GM19239 (cell line): Measurements from ENCODE around the gene MTARC2.

Source experiments
- DNase-seq: peaks from one replicate; pipeline ENCODE4 v3.0.0; 2011; ENCODE audit warnings: low spot score; ENCODE audit not compliant: insufficient read length
- FAIRE-seq: peaks from 2 replicates; lab custom pipeline; 2011; peaks lifted over from hg19 to GRCh38; lab: Jason Lieb, UNC

The MTARC2 gene

DNA sequence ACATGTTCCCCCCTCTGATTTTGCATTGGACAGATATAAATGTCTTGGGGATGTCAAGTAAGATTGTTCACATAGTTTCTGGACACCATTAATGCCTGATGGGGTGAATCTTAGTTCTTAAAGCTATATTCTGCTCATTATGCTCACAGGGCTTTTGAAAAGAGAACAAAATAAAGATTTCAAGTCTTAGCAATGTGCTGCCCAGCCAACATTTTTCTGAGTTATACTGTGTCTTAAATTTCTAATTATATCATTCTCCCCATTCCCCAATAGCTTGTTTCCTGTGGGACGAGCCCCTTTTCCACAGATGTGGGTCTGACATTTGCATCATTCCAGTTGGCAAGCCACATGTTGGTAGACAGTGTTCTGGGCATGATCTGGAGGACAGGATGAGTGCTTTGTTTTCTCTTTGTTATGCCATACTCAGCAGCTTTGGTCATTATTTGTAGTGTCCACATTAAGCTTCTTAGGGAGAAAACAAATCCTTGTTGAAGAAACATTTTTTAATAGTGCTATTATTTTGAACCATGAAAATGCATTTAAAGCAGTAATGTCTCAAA is 71.4 kb downstream of the MTARC2 start:
- no peak for DNase-seq
- no peak for FAIRE-seq

DNA sequence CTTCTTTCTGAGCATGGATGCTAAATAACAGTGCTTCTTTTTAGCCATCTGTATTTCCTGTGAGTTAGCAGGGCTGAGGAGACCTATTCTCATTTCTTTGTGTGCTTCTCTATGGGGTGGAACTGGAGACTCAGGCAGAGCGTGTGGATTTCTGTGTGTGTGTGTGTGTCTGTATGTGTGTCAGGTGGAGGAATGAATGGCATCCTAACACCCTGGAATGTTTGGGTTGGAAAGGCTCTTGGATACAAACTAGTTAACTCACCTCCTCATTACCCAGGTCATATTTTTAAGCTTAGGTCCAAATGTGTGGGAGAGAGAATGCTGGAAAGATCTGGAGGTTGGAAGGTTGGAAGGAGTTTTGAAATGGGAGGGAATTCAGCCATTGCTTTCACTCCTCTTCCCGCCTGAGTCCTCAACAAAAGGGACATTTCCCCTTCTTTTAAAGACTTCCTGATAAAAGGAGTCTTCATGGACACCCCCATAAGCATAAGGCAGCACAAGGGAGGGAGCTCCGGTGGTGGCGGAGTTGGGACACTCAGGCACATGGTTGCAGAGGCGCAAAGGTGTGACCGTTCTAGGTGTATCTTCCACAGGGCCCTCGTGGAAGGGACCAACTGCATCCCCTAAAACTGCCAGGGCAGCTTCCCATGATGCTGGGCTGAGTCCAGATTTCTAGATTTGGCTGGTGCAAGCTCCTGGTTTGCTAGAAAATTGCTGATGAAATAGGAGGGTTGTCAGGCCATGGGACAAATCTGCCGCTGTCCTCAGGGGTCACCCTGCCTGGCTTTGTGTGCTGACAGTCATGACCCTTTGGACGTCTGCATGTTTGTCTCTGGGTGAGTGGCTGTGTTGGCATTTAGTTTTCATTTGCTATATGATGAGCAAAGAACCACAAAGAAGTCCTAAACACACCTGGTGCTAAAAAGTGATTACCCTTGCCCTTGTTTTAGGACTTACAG is 76.2 kb downstream of the MTARC2 start:
- FAIRE-seq (no peak), DNase-seq (no peak)

DNA sequence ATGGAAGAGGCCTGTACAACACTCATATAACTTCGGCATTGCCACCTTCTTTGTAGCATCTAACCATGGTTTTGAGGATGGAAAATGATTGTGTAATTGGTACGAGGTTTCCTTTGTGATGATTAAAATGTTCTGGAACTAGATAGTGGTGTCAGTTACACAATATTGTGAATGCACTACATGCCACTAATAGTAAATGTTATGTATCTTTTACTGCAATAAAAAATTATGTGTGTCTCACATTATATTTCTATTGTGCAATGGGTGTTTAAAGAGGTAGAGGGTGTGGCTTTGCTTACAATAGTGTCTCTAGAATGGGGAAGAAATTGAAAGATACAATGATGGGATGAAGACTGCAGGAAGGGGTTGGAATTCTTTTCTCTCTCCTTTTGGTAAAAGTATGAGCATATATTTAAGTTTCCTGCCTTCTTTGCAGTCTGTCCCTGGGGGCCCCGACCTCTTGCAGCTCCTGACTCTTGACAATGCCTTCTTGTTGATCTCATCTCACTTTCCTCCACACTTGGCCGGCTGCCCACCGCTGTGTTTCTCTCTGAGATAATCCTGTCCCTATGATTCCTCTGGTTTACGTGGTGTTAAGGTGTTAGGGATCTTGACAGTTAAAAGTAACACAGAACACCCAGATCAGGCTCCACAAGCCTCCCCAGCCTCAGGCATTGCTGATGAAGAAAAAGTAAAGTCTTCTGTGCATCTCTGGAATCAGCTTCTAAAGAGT is 77.9 kb downstream of the MTARC2 start:
- DNase-seq: no peak
- FAIRE-seq: no peak

DNA sequence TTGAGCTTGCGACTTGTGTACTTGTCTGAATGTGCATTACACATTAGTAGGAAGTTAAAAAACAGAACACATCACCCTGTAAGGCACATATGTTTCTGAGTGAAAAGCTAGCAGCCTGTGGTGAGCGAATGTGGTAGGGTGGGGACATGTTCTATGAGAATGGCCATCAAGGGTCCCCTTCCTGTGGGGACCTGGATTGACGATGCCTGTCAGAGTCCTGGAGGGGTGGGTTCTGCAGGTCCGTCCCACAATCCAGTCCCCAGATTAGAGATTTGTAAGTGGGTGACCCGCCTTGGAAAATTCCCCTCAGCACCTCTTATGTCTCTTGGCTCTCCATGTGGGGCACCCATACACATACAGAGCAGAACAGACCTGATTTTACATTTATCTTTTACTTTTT is 78.6 kb downstream of the MTARC2 start:
- DNase-seq (no peak), FAIRE-seq (no peak)

DNA sequence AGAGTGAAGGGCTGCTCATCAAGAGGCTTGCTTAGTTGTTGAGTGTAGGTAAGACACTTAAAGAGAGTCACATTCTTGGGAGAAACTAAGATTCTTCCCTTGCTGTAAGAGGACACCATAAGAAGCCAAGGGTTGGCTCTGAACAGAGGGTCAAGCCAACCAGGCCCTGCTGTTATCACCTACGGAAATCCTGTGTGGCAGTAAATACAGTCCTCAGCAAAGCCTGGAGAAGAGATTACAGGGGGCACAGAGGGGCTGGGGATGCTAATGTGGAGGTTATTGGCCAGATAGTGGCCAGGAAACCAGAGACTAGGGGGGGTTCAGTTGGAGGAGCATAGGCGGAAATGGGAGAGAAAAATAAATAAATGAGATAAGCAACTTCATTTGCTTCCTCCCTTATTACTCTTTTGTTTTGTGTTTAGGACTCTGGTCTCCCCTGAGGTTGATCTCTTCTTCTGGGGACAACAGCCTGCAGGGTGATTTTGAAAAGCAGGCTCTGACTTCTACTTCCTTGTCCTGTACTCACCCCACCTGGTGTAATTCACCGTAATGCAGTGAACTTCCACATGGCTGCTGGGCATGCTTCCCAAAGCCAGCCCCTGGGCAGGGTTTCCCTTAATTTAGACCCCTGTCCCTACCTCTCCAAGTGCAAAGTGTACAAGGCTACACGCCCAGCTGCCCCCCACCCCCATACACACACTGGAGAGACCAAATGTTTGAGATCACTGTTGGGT is 79.5 kb downstream of the MTARC2 start:
- FAIRE-seq: no peak
- no peak for DNase-seq

- no peak for DNase-seq
- no peak for FAIRE-seq
Measured at GRCh38 chr1:220828179-220828490, 80.0 kb downstream of the MTARC2 start.

DNA sequence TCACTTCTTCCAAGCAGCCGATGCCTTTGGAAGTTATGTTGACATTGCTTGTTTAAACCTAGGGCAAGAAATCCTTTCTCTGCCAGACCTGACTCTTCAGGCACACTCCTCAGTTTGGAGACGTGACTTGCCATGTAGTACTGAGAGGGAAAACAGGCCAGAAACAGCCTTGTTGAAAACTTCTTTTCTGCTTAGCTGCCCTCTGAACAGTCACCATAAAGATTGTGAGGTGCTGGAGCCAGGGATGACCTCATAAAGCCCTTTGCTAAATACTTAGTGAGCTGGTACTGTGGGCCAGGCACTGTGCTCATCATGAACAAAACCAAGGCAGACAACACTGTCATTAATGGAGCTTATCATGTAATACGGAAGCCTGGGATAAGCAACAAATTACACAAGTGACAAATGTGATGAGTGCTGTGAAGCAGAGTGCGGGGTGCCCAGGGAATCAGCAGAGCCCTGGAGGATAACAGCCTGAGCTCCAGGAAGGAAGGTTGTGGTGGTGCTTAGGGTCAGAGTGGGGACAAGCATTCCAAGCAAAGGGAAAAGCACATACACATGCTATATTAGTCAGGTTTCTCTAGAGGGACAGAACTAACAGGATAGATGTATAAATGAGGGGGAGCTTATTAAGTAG is 80.9 kb downstream of the MTARC2 start:
- no peak for DNase-seq
- no peak for FAIRE-seq

DNA sequence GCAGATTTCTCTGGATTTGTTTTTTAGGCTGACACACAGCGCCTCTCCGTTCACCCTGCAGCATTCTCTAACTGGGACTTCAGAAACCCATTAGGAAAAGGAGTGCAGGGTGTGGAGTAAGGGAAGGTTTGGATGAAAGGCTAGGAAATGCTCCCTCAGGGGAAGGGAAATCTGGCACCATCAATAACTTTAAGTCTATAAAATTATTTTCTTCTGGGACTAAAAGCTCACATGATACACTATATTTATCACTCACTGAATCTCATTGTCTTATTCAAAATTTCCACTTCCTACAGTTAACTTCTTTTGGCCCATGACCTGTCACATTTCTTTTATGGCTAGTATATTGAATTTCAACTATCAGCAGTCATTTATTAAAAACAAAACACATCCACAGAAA is 85.3 kb downstream of the MTARC2 start:
- FAIRE-seq (no peak), DNase-seq (no peak)
